ENCODE measurements around the gene HUS1B.

Gene HUS1B

GRCh38 chr6:635233-635632 lies 21.7 kb downstream of the HUS1B start:
- Histone ChIP-seq H3K36me3 (ENCODE audit: insufficient read depth, low read length) (peaks cover 9% of the 10 kb centered on the region), H2AFZ (ENCODE audit: low read depth, low read length) (no peak overlapping the region), H3K27me3 (ENCODE audit: insufficient read depth, low read length) (no peaks in the 10 kb centered on the region), H3K4me3 (ENCODE audit: low read length) (no peak overlapping the region), H3K4me1 (ENCODE audit: insufficient read depth, low read length) (no peaks in the 10 kb centered on the region), H3K9me3 (ENCODE audit: low read length) (no peaks in the 10 kb centered on the region)

- Histone ChIP-seq H3K27me3 (ENCODE audit: insufficient read depth, low read length) (no peaks in the 10 kb centered on the region), H3K4me1 (ENCODE audit: insufficient read depth, low read length) (no peaks in the 10 kb centered on the region), H3K36me3 (ENCODE audit: insufficient read depth, low read length) (peaks cover 12% of the 10 kb centered on the region), H2AFZ (ENCODE audit: low read depth, low read length) (no peak overlapping the region), H3K4me3 (ENCODE audit: low read length) (no peak overlapping the region), H3K9me3 (ENCODE audit: low read length) (no peaks in the 10 kb centered on the region)
Observed at GRCh38 chr6:633611-634010, 23.3 kb downstream of the HUS1B start.

- peaks cover 15% of the 10 kb centered on the region for H3K36me3 ChIP-seq (ENCODE audit: insufficient read depth, low read length)
- H3K4me3 ChIP-seq (ENCODE audit: low read length): no peak overlapping the region
- H2AFZ ChIP-seq (ENCODE audit: low read depth, low read length): no peak overlapping the region
- H3K4me1 ChIP-seq (ENCODE audit: insufficient read depth, low read length): no peaks in the 10 kb centered on the region
- H3K27me3 ChIP-seq (ENCODE audit: insufficient read depth, low read length): no peaks in the 10 kb centered on the region
- no peaks in the 10 kb centered on the region for H3K9me3 ChIP-seq (ENCODE audit: low read length)
Observed at GRCh38 chr6:628766-629165, 28.1 kb downstream of the HUS1B start.

- Histone ChIP-seq H3K4me1 (ENCODE audit: insufficient read depth, low read length) (no peaks in the 10 kb centered on the region), H3K36me3 (ENCODE audit: insufficient read depth, low read length) (peaks cover 11% of the 10 kb centered on the region), H3K9me3 (ENCODE audit: low read length) (no peaks in the 10 kb centered on the region), H3K27me3 (ENCODE audit: insufficient read depth, low read length) (no peaks in the 10 kb centered on the region), H3K4me3 (ENCODE audit: low read length) (no peak overlapping the region), H2AFZ (ENCODE audit: low read depth, low read length) (no peak overlapping the region)
Observed at GRCh38 chr6:626236-626635, 30.7 kb downstream of the HUS1B start.

GRCh38 chr6:624979-625378 lies 31.9 kb downstream of the HUS1B start:
- Histone ChIP-seq H3K27me3 (ENCODE audit: insufficient read depth, low read length) (no peaks in the 10 kb centered on the region), H3K36me3 (ENCODE audit: insufficient read depth, low read length) (peaks cover 7% of the 10 kb centered on the region), H3K9me3 (ENCODE audit: low read length) (no peaks in the 10 kb centered on the region), H3K4me3 (ENCODE audit: low read length) (no peak overlapping the region), H2AFZ (ENCODE audit: low read depth, low read length) (no peak overlapping the region), H3K4me1 (ENCODE audit: insufficient read depth, low read length) (no peaks in the 10 kb centered on the region)

- H2AFZ ChIP-seq (ENCODE audit: low read depth, low read length): no peak overlapping the region
- H3K9me3 ChIP-seq (ENCODE audit: low read length): peaks cover 2% of the 10 kb centered on the region
- H3K4me3 ChIP-seq (ENCODE audit: low read length): no peak overlapping the region
- H3K27me3 ChIP-seq (ENCODE audit: insufficient read depth, low read length): no peaks in the 10 kb centered on the region
- H3K4me1 ChIP-seq (ENCODE audit: insufficient read depth, low read length): no peaks in the 10 kb centered on the region
- peaks cover 3% of the 10 kb centered on the region for H3K36me3 ChIP-seq (ENCODE audit: insufficient read depth, low read length)
Observed at GRCh38 chr6:622462-622861, 34.4 kb downstream of the HUS1B start.

- Histone ChIP-seq H3K9me3 (ENCODE audit: low read length) (peaks cover 3% of the 10 kb centered on the region), H3K4me3 (ENCODE audit: low read length) (no peak overlapping the region), H3K4me1 (ENCODE audit: insufficient read depth, low read length) (no peaks in the 10 kb centered on the region), H3K36me3 (ENCODE audit: insufficient read depth, low read length) (peaks cover 7% of the 10 kb centered on the region), H3K27me3 (ENCODE audit: insufficient read depth, low read length) (no peaks in the 10 kb centered on the region), H2AFZ (ENCODE audit: low read depth, low read length) (no peak overlapping the region)
Observed at GRCh38 chr6:621931-622330, 35.0 kb downstream of the HUS1B start.

- H3K4me3 ChIP-seq (ENCODE audit: low read length): no peak overlapping the region
- no peaks in the 10 kb centered on the region for H3K4me1 ChIP-seq (ENCODE audit: insufficient read depth, low read length)
- peaks cover 3% of the 10 kb centered on the region for H3K9me3 ChIP-seq (ENCODE audit: low read length)
- no peaks in the 10 kb centered on the region for H3K27me3 ChIP-seq (ENCODE audit: insufficient read depth, low read length)
- no peak overlapping the region for H2AFZ ChIP-seq (ENCODE audit: low read depth, low read length)
- H3K36me3 ChIP-seq (ENCODE audit: insufficient read depth, low read length): peaks cover 7% of the 10 kb centered on the region
Observed at GRCh38 chr6:620950-621349, 36.0 kb downstream of the HUS1B start.

- Histone ChIP-seq H3K9me3 (ENCODE audit: low read length) (peaks cover 3% of the 10 kb centered on the region), H3K4me3 (ENCODE audit: low read length) (no peak overlapping the region), H2AFZ (ENCODE audit: low read depth, low read length) (no peak overlapping the region), H3K27me3 (ENCODE audit: insufficient read depth, low read length) (no peaks in the 10 kb centered on the region), H3K4me1 (ENCODE audit: insufficient read depth, low read length) (no peaks in the 10 kb centered on the region), H3K36me3 (ENCODE audit: insufficient read depth, low read length) (peaks cover 11% of the 10 kb centered on the region)
Observed at GRCh38 chr6:620166-620565, 36.7 kb downstream of the HUS1B start.

- Histone ChIP-seq H2AFZ (ENCODE audit: low read depth, low read length) (no peak overlapping the region), H3K9me3 (ENCODE audit: low read length) (peaks cover 3% of the 10 kb centered on the region), H3K36me3 (ENCODE audit: insufficient read depth, low read length) (peaks cover 12% of the 10 kb centered on the region), H3K27me3 (ENCODE audit: insufficient read depth, low read length) (no peaks in the 10 kb centered on the region), H3K4me1 (ENCODE audit: insufficient read depth, low read length) (no peaks in the 10 kb centered on the region), H3K4me3 (ENCODE audit: low read length) (no peak overlapping the region)
Observed at GRCh38 chr6:617456-618100, 39.3 kb downstream of the HUS1B start.

GRCh38 chr6:613981-614380 lies 42.9 kb downstream of the HUS1B start:
- Histone ChIP-seq H2AFZ (ENCODE audit: low read depth, low read length) (no peak overlapping the region), H3K36me3 (ENCODE audit: insufficient read depth, low read length) (peaks cover 15% of the 10 kb centered on the region), H3K9me3 (ENCODE audit: low read length) (peaks cover 3% of the 10 kb centered on the region), H3K4me3 (ENCODE audit: low read length) (no peak overlapping the region), H3K4me1 (ENCODE audit: insufficient read depth, low read length) (no peaks in the 10 kb centered on the region), H3K27me3 (ENCODE audit: insufficient read depth, low read length) (no peaks in the 10 kb centered on the region)

GRCh38 chr6:611928-612327 lies 45.0 kb downstream of the HUS1B start:
- H3K9me3 ChIP-seq (ENCODE audit: low read length): no peaks in the 10 kb centered on the region
- H2AFZ ChIP-seq (ENCODE audit: low read depth, low read length): no peak overlapping the region
- H3K27me3 ChIP-seq (ENCODE audit: insufficient read depth, low read length): no peaks in the 10 kb centered on the region
- no peaks in the 10 kb centered on the region for H3K4me1 ChIP-seq (ENCODE audit: insufficient read depth, low read length)
- H3K36me3 ChIP-seq (ENCODE audit: insufficient read depth, low read length): peaks cover 11% of the 10 kb centered on the region
- no peak overlapping the region for H3K4me3 ChIP-seq (ENCODE audit: low read length)

GRCh38 chr6:610882-611281 lies 46.0 kb downstream of the HUS1B start:
- Histone ChIP-seq H3K36me3 (ENCODE audit: insufficient read depth, low read length) (peaks cover 16% of the 10 kb centered on the region), H3K9me3 (ENCODE audit: low read length) (no peaks in the 10 kb centered on the region), H2AFZ (ENCODE audit: low read depth, low read length) (no peak overlapping the region), H3K27me3 (ENCODE audit: insufficient read depth, low read length) (no peaks in the 10 kb centered on the region), H3K4me1 (ENCODE audit: insufficient read depth, low read length) (no peaks in the 10 kb centered on the region), H3K4me3 (ENCODE audit: low read length) (no peak overlapping the region)

- Histone ChIP-seq H3K36me3 (ENCODE audit: insufficient read depth, low read length) (peaks cover 11% of the 10 kb centered on the region), H3K27me3 (ENCODE audit: insufficient read depth, low read length) (no peaks in the 10 kb centered on the region), H3K4me1 (ENCODE audit: insufficient read depth, low read length) (no peaks in the 10 kb centered on the region), H2AFZ (ENCODE audit: low read depth, low read length) (no peak overlapping the region), H3K9me3 (ENCODE audit: low read length) (no peaks in the 10 kb centered on the region), H3K4me3 (ENCODE audit: low read length) (no peak overlapping the region)
Observed at GRCh38 chr6:609905-610304, 47.0 kb downstream of the HUS1B start.
